ENCODE measurements around the gene CYB5D1.

DNA sequence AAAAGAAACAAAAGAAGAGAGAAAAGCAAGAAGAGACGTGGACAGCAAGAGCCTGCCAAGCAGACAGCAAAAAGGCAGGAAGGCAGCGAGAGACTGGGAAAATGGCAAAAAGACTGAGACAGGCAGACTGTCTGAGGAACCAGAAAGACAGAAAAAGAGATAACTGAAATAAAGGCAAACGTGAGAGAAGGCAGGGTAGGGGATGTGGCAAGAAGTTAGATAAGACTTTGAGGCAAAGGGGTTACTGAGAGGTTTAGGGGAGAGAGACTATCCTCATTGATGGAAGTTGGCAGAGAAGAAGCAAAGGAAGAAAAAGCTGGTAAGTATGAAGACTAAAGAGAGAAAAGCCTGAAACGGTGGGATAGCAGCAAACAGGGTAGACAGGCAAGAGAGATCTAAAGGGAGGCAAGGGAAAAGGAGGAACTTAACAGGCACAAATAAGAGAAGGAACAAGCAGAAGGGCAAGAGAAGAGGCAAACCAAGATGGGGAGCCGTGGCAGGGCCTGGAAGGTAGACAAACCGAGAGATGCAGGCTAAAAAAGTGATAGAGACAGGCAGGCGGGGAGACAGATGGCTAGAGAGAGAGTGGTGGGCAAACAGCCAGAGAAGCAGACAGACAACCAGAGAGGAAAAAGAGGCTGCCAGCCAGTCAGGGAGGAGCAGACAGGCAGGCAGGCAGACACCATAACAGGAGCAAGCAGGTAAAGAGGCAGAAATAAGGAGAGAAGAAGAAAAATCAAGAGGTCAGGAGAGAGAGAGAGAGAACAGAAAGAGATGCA lies 23.7 kb downstream of the CYB5D1 start:
- TF ChIP-seq, protein P1, sequence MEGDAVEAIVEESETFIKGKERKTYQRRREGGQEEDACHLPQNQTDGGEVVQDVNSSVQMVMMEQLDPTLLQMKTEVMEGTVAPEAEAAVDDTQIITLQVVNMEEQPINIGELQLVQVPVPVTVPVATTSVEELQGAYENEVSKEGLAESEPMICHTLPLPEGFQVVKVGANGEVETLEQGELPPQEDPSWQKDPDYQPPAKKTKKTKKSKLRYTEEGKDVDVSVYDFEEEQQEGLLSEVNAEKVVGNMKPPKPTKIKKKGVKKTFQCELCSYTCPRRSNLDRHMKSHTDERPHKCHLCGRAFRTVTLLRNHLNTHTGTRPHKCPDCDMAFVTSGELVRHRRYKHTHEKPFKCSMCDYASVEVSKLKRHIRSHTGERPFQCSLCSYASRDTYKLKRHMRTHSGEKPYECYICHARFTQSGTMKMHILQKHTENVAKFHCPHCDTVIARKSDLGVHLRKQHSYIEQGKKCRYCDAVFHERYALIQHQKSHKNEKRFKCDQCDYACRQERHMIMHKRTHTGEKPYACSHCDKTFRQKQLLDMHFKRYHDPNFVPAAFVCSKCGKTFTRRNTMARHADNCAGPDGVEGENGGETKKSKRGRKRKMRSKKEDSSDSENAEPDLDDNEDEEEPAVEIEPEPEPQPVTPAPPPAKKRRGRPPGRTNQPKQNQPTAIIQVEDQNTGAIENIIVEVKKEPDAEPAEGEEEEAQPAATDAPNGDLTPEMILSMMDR (IDR thresholded peaks at IDR 0.05; ENCODE audit: poor library complexity, severe bottlenecking) = no peak
- TF ChIP-seq EP300 (conservative IDR thresholded peaks at IDR 0.05; ENCODE audit: poor library complexity, severe bottlenecking) = no peak
- TF ChIP-seq RAD21 (conservative IDR thresholded peaks at IDR 0.05) = no peak
- TF ChIP-seq POLR2AphosphoS5 (IDR thresholded peaks at IDR 0.05) = no peak

All from neural cell (in vitro differentiated cells).